A549 treated with AZD9567 at 1 μM for 4 hours (cell line): ENCODE measurements around the gene PPM1J. TPM values are rescaled to one million over a fixed set of nuclear protein-coding genes. Genes with fewer than 3 reads are reported as not detected.

Source experiments
- total RNA-seq: library from RNA; stranded (reverse); fragments of 200-300 nt; extraction: Qiagen RNA extraction; gene quantifications from 5 replicates; pipeline ENCODE4 v1.2.3, GENCODE V29; 2022; ENCODE audit not compliant: insufficient read depth

The PPM1J gene, protein sequence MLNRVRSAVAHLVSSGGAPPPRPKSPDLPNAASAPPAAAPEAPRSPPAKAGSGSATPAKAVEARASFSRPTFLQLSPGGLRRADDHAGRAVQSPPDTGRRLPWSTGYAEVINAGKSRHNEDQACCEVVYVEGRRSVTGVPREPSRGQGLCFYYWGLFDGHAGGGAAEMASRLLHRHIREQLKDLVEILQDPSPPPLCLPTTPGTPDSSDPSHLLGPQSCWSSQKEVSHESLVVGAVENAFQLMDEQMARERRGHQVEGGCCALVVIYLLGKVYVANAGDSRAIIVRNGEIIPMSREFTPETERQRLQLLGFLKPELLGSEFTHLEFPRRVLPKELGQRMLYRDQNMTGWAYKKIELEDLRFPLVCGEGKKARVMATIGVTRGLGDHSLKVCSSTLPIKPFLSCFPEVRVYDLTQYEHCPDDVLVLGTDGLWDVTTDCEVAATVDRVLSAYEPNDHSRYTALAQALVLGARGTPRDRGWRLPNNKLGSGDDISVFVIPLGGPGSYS
- total RNA-seq: 0.94 to 1.4 TPM (median 1.2 TPM) in 4 of 5 replicates, not detected in the other

DNA sequence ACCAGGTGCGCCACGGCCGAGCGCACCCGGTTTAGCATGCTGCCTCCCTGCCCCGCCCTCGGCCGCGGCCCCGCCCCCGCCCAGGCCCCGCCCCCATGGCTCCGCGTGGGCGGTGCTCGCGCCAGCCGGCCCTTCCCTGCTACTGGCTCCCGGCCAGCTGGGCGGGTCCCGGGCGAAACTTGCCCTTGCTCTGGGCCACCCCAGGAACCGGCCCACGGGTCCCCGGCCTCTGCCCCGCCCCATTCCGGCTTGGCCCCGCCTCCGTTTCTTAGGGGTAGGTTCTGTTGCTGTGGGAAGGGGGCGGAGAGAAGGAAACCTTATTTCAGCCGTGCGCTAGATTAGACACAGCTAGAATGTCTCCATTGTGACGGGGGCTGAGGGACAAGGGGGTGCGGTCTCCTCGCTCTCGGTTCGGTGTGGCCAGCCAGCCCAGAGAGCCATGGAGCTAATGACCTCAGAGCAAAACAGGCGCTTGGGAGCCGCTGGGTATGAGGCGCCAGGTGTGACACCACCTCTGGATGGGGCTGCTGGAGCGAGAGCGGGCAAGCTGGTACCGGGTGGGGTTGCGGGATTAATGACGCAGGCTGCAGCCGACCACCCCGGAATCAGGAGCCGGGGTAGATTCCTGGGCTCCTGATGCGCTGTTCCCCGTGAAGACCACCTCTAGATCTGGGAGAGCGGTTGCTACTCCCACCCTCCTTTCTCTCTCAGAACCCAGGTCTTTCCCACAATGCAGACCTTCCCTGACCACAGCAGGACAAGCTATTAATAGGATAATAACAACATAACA, at the start of gene PPM1J:
TSS of gene PPM1J (minus strand) at position 69 of the 790 bp plus-strand sequence. CDS start at position 38, 31 bp downstream.

DNA sequence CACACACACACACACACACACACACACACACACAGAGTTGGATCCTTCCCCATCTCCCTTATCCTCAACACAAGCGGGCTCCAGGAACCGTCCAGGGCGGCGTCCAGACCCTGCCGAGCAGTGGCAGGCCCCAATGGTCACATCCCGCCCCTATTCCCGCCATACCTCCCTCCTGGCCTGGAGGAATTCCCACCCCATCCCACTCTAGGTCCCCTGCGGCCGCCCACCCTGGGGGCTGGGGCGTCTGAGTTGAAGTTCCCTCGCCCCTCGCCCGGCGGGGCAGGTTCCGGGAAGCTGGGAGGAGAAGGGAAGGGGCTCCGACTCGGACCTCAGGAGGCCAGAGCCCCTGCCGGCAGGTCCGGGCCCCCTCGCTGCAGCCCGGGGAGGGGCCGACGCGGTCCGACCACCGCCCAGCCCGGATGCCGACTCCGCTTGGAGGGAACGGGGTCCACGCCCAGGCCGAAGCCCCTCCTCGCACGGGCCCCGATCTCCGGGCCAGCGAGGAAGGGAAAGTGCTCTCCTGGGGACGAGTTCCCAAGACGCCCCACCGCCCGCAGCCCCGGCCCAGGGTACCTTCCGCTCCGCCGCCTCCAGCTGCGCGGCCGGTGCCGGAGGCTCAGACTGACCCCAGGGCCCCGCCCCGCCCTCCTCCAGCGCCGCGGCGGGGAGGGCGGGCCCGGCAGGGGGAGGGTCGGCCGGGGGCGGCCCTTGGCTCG, 8.5 kb downstream of the PPM1J start, which contains the start of gene RHOC:
TSS of gene RHOC (minus strand) at position 623 of the 716 bp plus-strand sequence. CDS start 3,328 bp downstream, outside the sequence.

DNA sequence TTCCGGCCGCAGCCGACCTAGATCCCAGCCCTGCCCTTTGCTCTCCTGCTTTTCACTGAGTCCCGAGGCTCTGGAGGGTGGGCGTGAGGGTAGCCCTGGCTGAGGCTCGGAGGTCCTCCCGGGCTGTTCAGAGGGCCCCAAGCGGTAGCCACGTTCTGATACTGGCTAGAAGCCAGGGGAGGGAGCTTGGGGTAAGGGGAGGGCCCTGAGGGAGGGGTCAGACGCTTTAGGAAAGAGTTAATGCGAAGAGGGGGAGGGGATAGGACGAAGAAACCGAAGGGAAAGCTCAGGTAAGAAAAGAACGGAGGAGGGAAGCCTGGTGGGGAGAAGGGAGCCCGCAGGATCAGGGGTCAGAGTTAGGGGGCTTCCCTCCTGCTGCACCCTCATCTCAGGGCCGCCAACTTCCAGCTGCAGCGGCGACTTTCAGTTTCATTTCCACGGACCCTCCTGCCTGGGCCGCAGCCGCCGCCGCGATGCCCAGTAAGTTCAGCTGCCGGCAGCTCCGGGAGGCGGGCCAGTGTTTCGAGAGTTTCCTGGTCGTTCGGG, 40.6 kb downstream of the PPM1J start, which contains the start of gene MOV10:
TSS of gene MOV10 (plus strand) at position 220 of the 546 bp plus-strand sequence. CDS start at position 474, 254 bp downstream.

Other genes with a start within 250 kb of the PPM1J start
- 0.12 to 0.24 TPM (median 0.21 TPM) in 4 of 5 replicates, not detected in the other for gene WNT2B, start 206.4 kb downstream of the PPM1J start, total RNA-seq
- gene ST7L, start 96.2 kb downstream of the PPM1J start, total RNA-seq: 9.8 to 11.8 TPM (median 10.8 TPM) in 5 replicates
- 55.0 to 91.9 TPM (median 61.2 TPM) in 5 replicates for gene CAPZA1, start 95.5 kb downstream of the PPM1J start, total RNA-seq
- gene MOV10, start 40.7 kb downstream of the PPM1J start, total RNA-seq: 21.0 to 31.8 TPM (median 29.2 TPM) in 5 replicates
- gene RHOC, start 8.2 kb downstream of the PPM1J start, total RNA-seq: 333 to 367 TPM (median 340 TPM) in 5 replicates
- gene SLC16A1, start 240.9 kb upstream of the PPM1J start, total RNA-seq: 46.6 to 52.0 TPM (median 49.8 TPM) in 5 replicates